Fibroblast of skin of right biceps (primary cell): Measurements from ENCODE around the gene KRTAP9-8.
"Not testable (repeated sequence)": the region's sequence is repeated elsewhere in the genome, so short reads cannot be mapped to it uniquely, and the experiment has no call there.

Experiments used
- DNase-seq: peaks from one replicate; pipeline ENCODE4 v3.0.0-alpha.2; 2013

Gene KRTAP9-8

GRCh38 chr17:41255381-41256290 lies 17.8 kb downstream of the KRTAP9-8 start, which contains the start of gene KRTAP9-9:
Gene KRTAP9-9, plus strand, starts transcription at chr17:41255384.
- peak; percentile 80 for DNase-seq

- peak; percentile 68 for DNase-seq
Measured at GRCh38 chr17:41256291-41256685, 18.5 kb downstream of the KRTAP9-8 start.

- DNase-seq: no peak
Measured at GRCh38 chr17:41258406-41258805, 20.6 kb downstream of the KRTAP9-8 start.

GRCh38 chr17:41263212-41263611 lies 25.4 kb downstream of the KRTAP9-8 start:
- no peak for DNase-seq

- DNase-seq: no peak
Measured at GRCh38 chr17:41264599-41264998, 26.8 kb downstream of the KRTAP9-8 start.

- no peak for DNase-seq
Measured at GRCh38 chr17:41265078-41265477, 27.3 kb downstream of the KRTAP9-8 start, which contains the start of gene KRTAP9-6. Gene KRTAP9-6, plus strand, starts transcription at chr17:41265378. Its CDS starts 0 bp downstream, at chr17:41265378.

GRCh38 chr17:41267711-41268110 lies 29.9 kb downstream of the KRTAP9-8 start:
- no peak for DNase-seq

- DNase-seq: not testable (repeated sequence)
Measured at GRCh38 chr17:41271323-41271722, 33.5 kb downstream of the KRTAP9-8 start.

GRCh38 chr17:41271858-41272257 lies 34.1 kb downstream of the KRTAP9-8 start:
- no peak for DNase-seq

- not testable (repeated sequence) for DNase-seq
Measured at GRCh38 chr17:41275648-41276190, 37.9 kb downstream of the KRTAP9-8 start, which contains the start of gene KRTAP9-7. Gene KRTAP9-7, plus strand, starts transcription at chr17:41275698. Its CDS starts 0 bp downstream, at chr17:41275698.

- DNase-seq: peak; percentile 21
Measured at GRCh38 chr17:41278176-41278955, 40.6 kb downstream of the KRTAP9-8 start.

GRCh38 chr17:41284043-41284442 lies 46.2 kb downstream of the KRTAP9-8 start:
- peak; percentile 94 for DNase-seq

GRCh38 chr17:41284546-41284945 lies 46.7 kb downstream of the KRTAP9-8 start:
- DNase-seq: no peak

- DNase-seq: no peak
Measured at GRCh38 chr17:41287050-41287449, 49.3 kb downstream of the KRTAP9-8 start.
